ENCODE results near the gene RAPGEF1. TPM values are rescaled to one million over a fixed set of nuclear protein-coding genes. Genes with fewer than 3 reads are reported as not detected.
A peak's percentile ranks its signal among the peaks of the same experiment; 100 is the strongest.

RAPGEF1 gene
- total and polyA plus RNA-seq, 2 of the 13 experiments (the other 11 are each of a cell fraction or from before 2014, with no cell fraction given): 21.2 to 38.9 TPM

GRCh38 chr9:131762356-131762932 is 22.6 kb upstream of the RAPGEF1 start (continued):
- TF ChIP-seq ZNF225 (CRISPR knock-in tag; IDR thresholded peaks at IDR 0.05) (no peak), ZIK1 (CRISPR knock-in tag; IDR thresholded peaks at IDR 0.05; ENCODE audit: borderline replicate concordance, low read depth) (0 out of 2 replicates have a peak, but pooled peaks have one; percentile 54), MIER2 (CRISPR knock-in tag; IDR thresholded peaks at IDR 0.05) (peak; percentile 44; the same call in 1 of the 2 replicates), ZNF883 (CRISPR knock-in tag; IDR thresholded peaks at IDR 0.05; ENCODE audit: not compliant biosample characterization) (no peak), SMAD1 (CRISPR knock-in tag; IDR thresholded peaks at IDR 0.05; ENCODE audit: borderline replicate concordance, low read depth) (no peak), ZBTB20 (CRISPR knock-in tag; IDR thresholded peaks at IDR 0.05; ENCODE audit: borderline replicate concordance, low read depth) (no peak), TRIM24 (CRISPR knock-in tag; IDR thresholded peaks at IDR 0.05) (no peak), ZNF512 (CRISPR knock-in tag; IDR thresholded peaks at IDR 0.05) (no peak; the same call in 1 of the 2 replicates), ZNF768 (CRISPR knock-in tag; IDR thresholded peaks at IDR 0.05) (no peak; the same call in 1 of the 2 replicates), ZNF605 (CRISPR knock-in tag; IDR thresholded peaks at IDR 0.05) (peak; percentile 57; the same call in 1 of the 2 replicates), ZBTB40 (IDR thresholded peaks at IDR 0.05) (no peak), ZBTB40 (CRISPR knock-in tag; IDR thresholded peaks at IDR 0.05) (no peak), MAFF (IDR thresholded peaks at IDR 0.05; ENCODE audit: low read depth, low read length) (no peak), ELF4 (CRISPR knock-in tag; IDR thresholded peaks at IDR 0.05; ENCODE audit: borderline replicate concordance) (no peak), ATF1 (CRISPR knock-in tag; IDR thresholded peaks at IDR 0.05) (no peak), ZNF101 (CRISPR knock-in tag; IDR thresholded peaks at IDR 0.05; ENCODE audit: borderline replicate concordance, low read depth) (no peak), ZNF557 (CRISPR knock-in tag; IDR thresholded peaks at IDR 0.05) (no peak), NFYB (CRISPR knock-in tag; IDR thresholded peaks at IDR 0.05) (no peak), KDM2A (CRISPR knock-in tag; IDR thresholded peaks at IDR 0.05; ENCODE audit: borderline replicate concordance, low read depth) (peak; percentile 60; the same call in 1 of the 2 replicates), ZNF282 (IDR thresholded peaks at IDR 0.05; ENCODE audit: partially characterized antibody) (no peak), ZNF180 (CRISPR knock-in tag; IDR thresholded peaks at IDR 0.05; ENCODE audit: borderline replicate concordance, low read depth) (no peak)
